H1 (cell line): ENCODE data around the gene SCAMP3. TPM values are rescaled to one million over a fixed set of nuclear protein-coding genes. Genes with fewer than 3 reads are reported as not detected.

ENCODE experiments used
- ASH2L ChIP-seq: fragments of 200-600, 300-600 bp; sonication (generic); IDR thresholded peaks from one replicate; pipeline ENCODE4 v1.7.1; 2017; ENCODE audit warnings: low read length
- BACH1 ChIP-seq: IDR thresholded peaks from 2 replicates; pipeline ENCODE4 v1.6.1; 2012; ENCODE audit warnings: low read length, improper control_type of control experiment
- CEBPB ChIP-seq: IDR thresholded peaks from 2 replicates; pipeline ENCODE4 v1.6.1; 2012; ENCODE audit warnings: low read depth, low read length
- EZH2 ChIP-seq: fragments of 200-600 bp; sonication (generic); IDR thresholded peaks from 2 replicates; pipeline ENCODE4 v1.7.1; 2012; ENCODE audit warnings: low read depth, mild to moderate bottlenecking, moderate library complexity, low read length, inconsistent platforms; ENCODE audit not compliant: severe bottlenecking
- GABPA ChIP-seq: IDR thresholded peaks from 2 replicates; pipeline ENCODE4 v1.6.1; 2011; ENCODE audit warnings: mild to moderate bottlenecking, low read length, moderate library complexity, borderline replicate concordance; ENCODE audit not compliant: insufficient read depth
- GTF2F1 ChIP-seq: IDR thresholded peaks from 2 replicates; pipeline ENCODE4 v1.6.1; 2012; ENCODE audit warnings: low read depth, low read length, improper control_type of control experiment, borderline replicate concordance
- JUND ChIP-seq: IDR thresholded peaks from 2 replicates; pipeline ENCODE4 v1.6.1; 2011; ENCODE audit warnings: mild to moderate bottlenecking, improper control_type of control experiment, low read length
- KDM5A ChIP-seq: fragments of 200-600 bp; IDR thresholded peaks from 2 replicates; pipeline ENCODE4 v1.7.1; 2012; ENCODE audit warnings: mild to moderate bottlenecking, low read length, inconsistent platforms, mixed read lengths
- NANOG ChIP-seq: IDR thresholded peaks from 2 replicates; pipeline ENCODE4 v1.6.1; 2011; ENCODE audit warnings: low read length, low read depth, mild to moderate bottlenecking, inconsistent platforms; ENCODE audit not compliant: insufficient read depth, poor library complexity, severe bottlenecking
- NRF1 ChIP-seq: IDR thresholded peaks from 2 replicates; pipeline ENCODE4 v1.6.1; 2011; ENCODE audit warnings: mild to moderate bottlenecking, low read depth, low read length, improper control_type of control experiment
- PHF8 ChIP-seq: fragments of 200-600 bp; sonication (generic); conservative IDR thresholded peaks from 2 replicates; pipeline ENCODE4 v1.7.1; 2012; ENCODE audit warnings: low read depth, mild to moderate bottlenecking, inconsistent platforms, low read length, moderate library complexity
- POLR2A ChIP-seq, 2 experiments: IDR thresholded peaks; 1 replicate in 1 of 2; 2 replicates in 1 of 2; pipeline ENCODE4 v1.6.1; 2011; ENCODE audit warnings: low read depth in 2 of 2, low read length in 2 of 2, mild to moderate bottlenecking in 2 of 2; ENCODE audit errors: control extremely low read depth in 1 of 2
- POLR2AphosphoS5 ChIP-seq: IDR thresholded peaks from 2 replicates; pipeline ENCODE4 v1.6.1; 2011; ENCODE audit warnings: low read depth, low read length
- POU5F1 ChIP-seq: IDR thresholded peaks from 2 replicates; pipeline ENCODE4 v1.6.1; 2011; ENCODE audit warnings: low read depth, mild to moderate bottlenecking, low read length, moderate library complexity
- RBBP5 ChIP-seq: IDR thresholded peaks from 2 replicates; pipeline ENCODE4 v1.7.1; 2012; ENCODE audit warnings: low read depth, mild to moderate bottlenecking, inconsistent platforms, low read length, moderate library complexity, borderline replicate concordance
- RXRA ChIP-seq: IDR thresholded peaks from 2 replicates; pipeline ENCODE4 v1.6.1; 2011; ENCODE audit warnings: low read depth, mild to moderate bottlenecking, low read length, moderate library complexity; ENCODE audit not compliant: insufficient read depth
- SIN3A ChIP-seq, 2 experiments: IDR thresholded peaks in 1 of 2; conservative IDR thresholded peaks in 1 of 2; 2 replicates each; pipeline ENCODE4 v1.6.1; 2011 to 2012; ENCODE audit warnings: low read length in 2 of 2, improper control_type of control experiment in 1 of 2, low read depth in 1 of 2, mild to moderate bottlenecking in 1 of 2
- SIRT6 ChIP-seq: IDR thresholded peaks from one replicate; pipeline ENCODE4 v1.7.1; 2012; ENCODE audit warnings: low read length, inconsistent platforms
- SP4 ChIP-seq: IDR thresholded peaks from 2 replicates; pipeline ENCODE4 v1.6.1; 2012; ENCODE audit warnings: low read length, inconsistent platforms
- TBP ChIP-seq: IDR thresholded peaks from 2 replicates; pipeline ENCODE4 v1.6.1; 2011; ENCODE audit warnings: low read depth, low read length, improper control_type of control experiment
- TCF12 ChIP-seq: IDR thresholded peaks from 2 replicates; pipeline ENCODE4 v1.6.1; 2011; ENCODE audit warnings: low read depth, mild to moderate bottlenecking, low read length
- ZNF274 ChIP-seq: IDR thresholded peaks from 2 replicates; pipeline ENCODE4 v1.7.0; 2012; ENCODE audit warnings: low read length, borderline replicate concordance; ENCODE audit errors: extremely low read depth
- polyA plus RNA-seq, 7 experiments: library from polyadenylated mRNA; depleted of rRNA in 3 of 7; stranded (reverse) in 5 of 7; unstranded in 2 of 7; fragments of >200 nt in 5 of 7; fragments of 200-250 nt in 2 of 7; gene quantifications; 1 replicate in 5 of 7; 2 replicates in 1 of 7; 4 replicates in 1 of 7; pipeline versions ENCODE4 v1.2.1 to v1.2.3, GENCODE V29; 2011 to 2013; ENCODE audit warnings: missing spikeins in 2 of 7, mixed read lengths in 2 of 7
- total RNA-seq: library from RNA; stranded (reverse); fragmentation: NEBNext Ultra II Directional; extraction: Animal tissue kit (Norgen Biotek cat#: 25700); gene quantifications from 2 replicates; pipeline ENCODE4 v1.2.1, GENCODE V29; 2021
- TF ChIP-seq, protein P1 (sequence below): IDR thresholded peaks from 2 replicates; pipeline ENCODE4 v1.6.1; 2012; ENCODE audit warnings: inconsistent platforms
- TF ChIP-seq, protein P2 (sequence below): IDR thresholded peaks from 2 replicates; pipeline ENCODE4 v1.6.1; 2011; ENCODE audit warnings: low read length, improper control_type of control experiment

Gene SCAMP3
- total and polyA plus RNA-seq, 2 of the 8 experiments (the other 6 are each of a cell fraction or from before 2014, with no cell fraction given) = 48.9 to 143 TPM

DNA sequence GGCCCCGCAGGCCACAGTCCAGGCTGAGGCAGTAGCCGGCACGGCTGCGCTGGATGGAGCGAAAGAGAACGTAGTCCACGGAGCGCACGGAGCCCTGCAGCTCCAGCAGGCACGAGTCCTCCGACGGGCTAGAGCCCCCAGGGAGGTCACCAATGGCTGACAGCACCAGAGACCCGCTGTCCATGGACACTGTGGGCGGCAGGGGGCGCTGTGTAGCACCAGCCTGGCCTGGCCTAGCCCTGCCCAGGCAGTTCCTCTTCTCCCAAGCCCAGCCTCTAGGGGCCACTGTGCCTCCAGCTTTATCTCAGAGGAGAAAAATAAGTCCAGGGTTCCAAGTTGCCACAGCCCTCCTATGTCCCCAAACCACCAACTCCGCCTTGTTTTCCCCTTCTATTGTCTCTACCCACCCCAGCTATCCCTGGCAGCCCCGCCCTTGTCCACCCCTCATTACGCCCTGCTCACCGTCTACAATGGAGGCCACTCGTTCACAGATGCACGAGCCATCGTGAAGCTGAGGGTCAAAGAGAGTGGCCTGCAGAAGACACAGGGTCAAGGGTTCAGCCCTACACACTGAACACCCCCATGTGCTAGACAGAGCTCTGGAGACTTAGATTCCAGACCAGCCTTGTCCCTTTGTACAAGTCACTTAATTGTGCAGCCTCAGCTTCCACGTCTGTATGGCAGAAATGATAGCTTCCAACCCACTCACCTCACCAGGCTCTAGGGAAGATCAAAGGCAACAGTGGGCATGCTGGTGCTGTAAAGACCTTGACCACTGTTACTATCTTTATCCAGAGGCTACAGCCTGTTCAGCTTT, 11.3 kb downstream of the SCAMP3 start (continued):
- TF ChIP-seq TBP (no peak), POLR2A (IDR thresholded peaks at IDR 0.05; ENCODE audit: control extremely low read depth in 1 of 2, low read depth in 2 of 2, low read length in 2 of 2) (no peak), BACH1 (no peak), POLR2AphosphoS5 (no peak), NANOG (no peak), KDM5A (no peak), EZH2 (no peak), GTF2F1 (no peak), SIN3A (conservative IDR thresholded peaks at IDR 0.05 in 1 of 2, IDR thresholded peaks at IDR 0.05 in 1 of 2; ENCODE audit: low read depth in 1 of 2, low read length in 2 of 2) (peak; percentile 89 to 94; a peak in 3 of 4 replicates), RXRA (no peak), SP4 (peak; percentile 45; the same call in 1 of the 2 replicates), NRF1 (no peak), GABPA (peak; percentile 66; the same call in 1 of the 2 replicates), CEBPB (no peak), TCF12 (no peak), JUND (peak; percentile 77), ZNF274 (no peak), SIRT6 (no peak), RBBP5 (no peak), POU5F1 (no peak), PHF8 (no peak; the same call in 1 of the 2 replicates), ASH2L (peak; percentile 59)
- TF ChIP-seq, protein P1, sequence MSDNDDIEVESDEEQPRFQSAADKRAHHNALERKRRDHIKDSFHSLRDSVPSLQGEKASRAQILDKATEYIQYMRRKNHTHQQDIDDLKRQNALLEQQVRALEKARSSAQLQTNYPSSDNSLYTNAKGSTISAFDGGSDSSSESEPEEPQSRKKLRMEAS = peak; percentile 76
- TF ChIP-seq, protein P2, sequence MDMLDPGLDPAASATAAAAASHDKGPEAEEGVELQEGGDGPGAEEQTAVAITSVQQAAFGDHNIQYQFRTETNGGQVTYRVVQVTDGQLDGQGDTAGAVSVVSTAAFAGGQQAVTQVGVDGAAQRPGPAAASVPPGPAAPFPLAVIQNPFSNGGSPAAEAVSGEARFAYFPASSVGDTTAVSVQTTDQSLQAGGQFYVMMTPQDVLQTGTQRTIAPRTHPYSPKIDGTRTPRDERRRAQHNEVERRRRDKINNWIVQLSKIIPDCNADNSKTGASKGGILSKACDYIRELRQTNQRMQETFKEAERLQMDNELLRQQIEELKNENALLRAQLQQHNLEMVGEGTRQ = no peak
